Inflammatory macrophage (primary cell): Measurements from ENCODE around the gene CCNDBP1.
"Not testable (repeated sequence)": the region's sequence is repeated elsewhere in the genome, so short reads cannot be mapped to it uniquely, and the experiment has no call there.

ENCODE experiments used
- DNase-seq, 2 donors: peaks; one replicate each; pipeline ENCODE4 v3.0.0-alpha.2; 2020 to 2022

Gene CCNDBP1

GRCh38 chr15:43194795-43195194 is 9.6 kb downstream of the CCNDBP1 start:
- no peak for DNase-seq

- no peak for DNase-seq
These were observed 11.8 kb downstream of the CCNDBP1 start for GRCh38 chr15:43196760-43197548.

GRCh38 chr15:43197773-43198172 is 12.6 kb downstream of the CCNDBP1 start:
- peak; percentile 7 to 23 for DNase-seq

- DNase-seq = not testable (repeated sequence)
These were observed 13.4 kb downstream of the CCNDBP1 start for GRCh38 chr15:43198556-43198955.

GRCh38 chr15:43198992-43199391 is 13.8 kb downstream of the CCNDBP1 start:
- no peak for DNase-seq

GRCh38 chr15:43199945-43200488 is 14.8 kb downstream of the CCNDBP1 start:
- DNase-seq = no peak

GRCh38 chr15:43204016-43204901 is 19.1 kb downstream of the CCNDBP1 start:
- peak; percentile 15 to 49 for DNase-seq

GRCh38 chr15:43206054-43206453 is 20.9 kb downstream of the CCNDBP1 start:
- DNase-seq = no peak

- DNase-seq = no peak
These were observed 21.8 kb downstream of the CCNDBP1 start for GRCh38 chr15:43207024-43207423.

- no peak for DNase-seq
These were observed 23.1 kb downstream of the CCNDBP1 start for GRCh38 chr15:43208052-43209002.

GRCh38 chr15:43209059-43209824 is 24.0 kb downstream of the CCNDBP1 start:
- DNase-seq = peak in 1 of 2 donors; percentile 18

- DNase-seq = no peak
These were observed 25.1 kb downstream of the CCNDBP1 start for GRCh38 chr15:43210172-43210745.

GRCh38 chr15:43210807-43211206 is 25.6 kb downstream of the CCNDBP1 start:
- DNase-seq = no peak

- no peak for DNase-seq
These were observed 26.1 kb downstream of the CCNDBP1 start for GRCh38 chr15:43211224-43211735.

- DNase-seq = no peak
These were observed 27.1 kb downstream of the CCNDBP1 start for GRCh38 chr15:43212299-43212698.

GRCh38 chr15:43212951-43213350 is 27.7 kb downstream of the CCNDBP1 start:
- no peak for DNase-seq

GRCh38 chr15:43213466-43213865 is 28.3 kb downstream of the CCNDBP1 start:
- DNase-seq = no peak

GRCh38 chr15:43214169-43214568 is 29.0 kb downstream of the CCNDBP1 start:
- DNase-seq = no peak

- no peak for DNase-seq
These were observed 29.5 kb downstream of the CCNDBP1 start for GRCh38 chr15:43214592-43215295.

GRCh38 chr15:43215961-43216360 is 30.8 kb downstream of the CCNDBP1 start:
- DNase-seq = no peak
